ENCODE results near the gene TEK. TPM values are rescaled to one million over a fixed set of nuclear protein-coding genes. Genes with fewer than 3 reads are reported as not detected.

The TEK gene
- total and polyA plus RNA-seq, 5 experiments from 2014 or later = not detected

- Mint-ChIP-seq H3K4me3 (no peak overlapping the region), H3K27ac (no peak overlapping the region), H3K4me1 (no peaks in the 10 kb centered on the region), H3K36me3 (no peaks in the 10 kb centered on the region), H3K27me3 (peaks cover 0 to 7% (median 3%) of the 10 kb centered on the region in 5 donors), H3K9me3 (no peaks in the 10 kb centered on the region)
- no peak for ATAC-seq
- POLR2A ChIA-PET = interaction anchor here (0.7 kb wide), 1 partner anchor 295 kb away, joined by 3 read pairs; no protein-coding TSS in a partner anchor
- no peak for DNase-seq
Measured at GRCh38 chr9:27189426-27189825, 80.4 kb downstream of the TEK start.

DNA sequence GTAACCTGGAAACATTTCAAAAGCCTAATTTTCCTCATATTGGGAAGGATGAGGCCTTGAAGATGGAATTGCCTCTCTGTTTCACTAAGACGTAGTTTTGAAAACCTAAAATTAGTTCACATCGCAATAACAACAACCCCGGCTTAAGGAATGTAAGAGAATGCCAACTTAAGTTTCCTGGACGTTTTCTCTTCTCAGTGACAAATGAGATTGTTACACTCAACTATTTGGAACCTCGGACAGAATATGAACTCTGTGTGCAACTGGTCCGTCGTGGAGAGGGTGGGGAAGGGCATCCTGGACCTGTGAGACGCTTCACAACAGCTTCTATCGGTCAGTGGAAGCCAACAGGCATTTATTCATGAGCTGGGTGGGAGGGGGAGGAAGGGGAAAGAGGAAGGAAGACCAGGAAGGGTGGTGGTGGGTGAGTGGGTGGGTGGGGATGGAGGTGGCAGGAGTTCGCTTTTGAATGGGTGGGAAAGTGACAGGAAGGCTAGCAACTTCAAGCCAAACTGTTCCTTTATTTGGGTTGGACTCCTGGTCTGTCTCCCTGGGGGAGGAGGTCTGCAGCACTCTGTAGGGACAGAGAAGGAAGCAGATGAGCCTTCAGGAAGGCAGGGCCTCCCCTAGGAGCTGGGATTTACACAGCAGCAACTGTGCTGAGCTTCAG, 83.4 kb downstream of the TEK start:
- Mint-ChIP-seq H3K27ac (no peak overlapping the region), H3K27me3 (peaks cover 0 to 6% (median 0%) of the 10 kb centered on the region in 5 donors), H3K9me3 (no peaks in the 10 kb centered on the region), H3K36me3 (no peaks in the 10 kb centered on the region), H3K4me3 (no peak overlapping the region), H3K4me1 (no peaks in the 10 kb centered on the region)
- ATAC-seq = no peak
- DNase-seq = no peak
- POLR2A ChIA-PET = no interaction called here

GRCh38 chr9:27193886-27194285, 84.9 kb downstream of the TEK start:
- Mint-ChIP-seq H3K27me3 (peaks cover 0 to 6% (median 0%) of the 10 kb centered on the region in 5 donors), H3K4me1 (no peaks in the 10 kb centered on the region), H3K9me3 (no peaks in the 10 kb centered on the region), H3K27ac (no peak overlapping the region), H3K4me3 (no peak overlapping the region), H3K36me3 (no peaks in the 10 kb centered on the region)
- POLR2A ChIA-PET = no interaction called here
- no peak for DNase-seq
- no peak for ATAC-seq

DNA sequence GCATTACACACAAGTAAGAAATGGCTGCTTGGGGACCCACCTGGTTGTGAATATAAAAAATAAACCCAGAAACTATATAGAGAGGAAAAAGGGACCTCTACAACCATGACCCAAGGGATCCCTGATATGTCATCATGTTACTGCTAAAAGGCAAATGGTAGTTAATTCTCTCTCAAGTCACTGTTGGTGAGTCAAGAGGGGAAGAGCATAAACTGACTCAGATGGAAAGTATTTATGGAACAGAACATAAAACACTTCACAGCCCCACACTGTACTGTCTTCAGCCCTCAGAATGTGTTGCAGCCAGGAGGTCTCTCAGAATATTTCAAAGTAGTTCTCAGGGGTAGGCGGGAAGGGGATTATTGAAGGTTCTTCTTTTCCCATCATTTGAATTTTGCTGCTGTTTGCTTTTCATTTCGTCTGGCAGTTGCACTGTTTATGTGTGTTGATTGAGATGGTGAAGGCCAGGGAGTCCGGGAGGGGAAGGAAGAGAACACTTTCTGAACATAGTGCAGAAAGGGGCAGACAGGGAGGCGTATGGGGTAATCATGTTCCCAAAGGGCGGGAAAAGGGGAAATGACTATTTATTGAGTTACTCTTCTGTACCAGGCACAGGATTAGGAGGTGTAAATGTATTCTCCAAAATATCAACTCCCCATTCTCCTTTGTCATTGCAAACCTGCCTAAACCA, 85.5 kb downstream of the TEK start:
- Mint-ChIP-seq H3K27me3 (peaks cover 0 to 6% (median 0%) of the 10 kb centered on the region in 5 donors), H3K4me3 (no peak overlapping the region), H3K9me3 (no peaks in the 10 kb centered on the region), H3K27ac (no peak overlapping the region), H3K4me1 (no peaks in the 10 kb centered on the region), H3K36me3 (no peaks in the 10 kb centered on the region)
- POLR2A ChIA-PET = no interaction called here
- DNase-seq (no peak), ATAC-seq (no peak)

DNA sequence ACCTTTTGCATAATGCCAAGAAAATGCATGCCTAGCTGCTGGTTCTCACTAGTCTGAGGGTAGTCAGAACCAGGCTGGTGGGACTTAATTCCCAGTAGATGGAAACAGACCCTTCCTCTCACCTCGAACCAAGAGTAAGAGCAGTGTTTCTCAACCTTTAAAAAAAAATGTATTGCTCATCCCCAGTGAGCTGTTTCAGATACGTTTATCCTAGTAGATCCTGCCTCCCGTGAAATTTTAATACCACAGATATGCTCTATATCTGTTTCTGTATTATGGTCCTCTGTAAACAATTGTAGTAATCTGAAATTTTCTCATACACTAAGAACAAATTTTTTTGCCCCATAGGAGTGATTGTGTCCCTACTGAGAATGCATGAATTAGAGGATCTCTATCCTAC, 86.2 kb downstream of the TEK start:
- POLR2A ChIA-PET = no interaction called here
- DNase-seq (no peak), ATAC-seq (no peak)
- Mint-ChIP-seq H3K4me3 (no peak overlapping the region), H3K27me3 (peaks cover 0 to 9% (median 2%) of the 10 kb centered on the region in 5 donors), H3K4me1 (no peaks in the 10 kb centered on the region), H3K27ac (no peak overlapping the region), H3K36me3 (no peaks in the 10 kb centered on the region), H3K9me3 (no peaks in the 10 kb centered on the region)

DNA sequence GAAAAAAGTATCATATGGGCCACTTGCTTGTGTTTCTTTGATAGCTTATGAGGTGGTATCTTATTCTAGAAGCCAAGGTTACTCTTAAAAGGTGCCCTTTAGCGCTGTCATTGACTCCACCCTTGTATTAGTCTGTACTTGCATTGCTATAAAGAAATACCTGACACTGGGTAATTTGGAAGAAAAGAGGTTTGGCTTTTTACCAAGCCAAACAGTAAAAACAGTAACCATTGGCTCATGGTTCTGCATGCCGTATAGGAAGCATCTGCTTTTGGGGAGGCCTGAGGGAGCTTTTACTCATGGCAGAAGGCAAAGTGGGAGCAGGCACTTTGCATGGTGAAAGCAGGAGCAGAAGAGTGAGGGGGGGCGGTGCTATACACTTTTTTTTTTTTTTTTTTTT, 87.4 kb downstream of the TEK start:
- ATAC-seq = no peak
- H3K27me3 Mint-ChIP-seq = peaks cover 1 to 14% (median 5%) of the 10 kb centered on the region in 5 donors
- POLR2A ChIA-PET = interaction anchor here (0.7 kb wide), 1 partner anchor 83 kb away, joined by 3 read pairs; no protein-coding TSS in a partner anchor
- H3K27ac Mint-ChIP-seq = no peak overlapping the region
- H3K4me3 Mint-ChIP-seq = no peak overlapping the region
- H3K4me1 Mint-ChIP-seq = no peaks in the 10 kb centered on the region
- no peaks in the 10 kb centered on the region for H3K36me3 Mint-ChIP-seq
- no peak for DNase-seq
- no peaks in the 10 kb centered on the region for H3K9me3 Mint-ChIP-seq

DNA sequence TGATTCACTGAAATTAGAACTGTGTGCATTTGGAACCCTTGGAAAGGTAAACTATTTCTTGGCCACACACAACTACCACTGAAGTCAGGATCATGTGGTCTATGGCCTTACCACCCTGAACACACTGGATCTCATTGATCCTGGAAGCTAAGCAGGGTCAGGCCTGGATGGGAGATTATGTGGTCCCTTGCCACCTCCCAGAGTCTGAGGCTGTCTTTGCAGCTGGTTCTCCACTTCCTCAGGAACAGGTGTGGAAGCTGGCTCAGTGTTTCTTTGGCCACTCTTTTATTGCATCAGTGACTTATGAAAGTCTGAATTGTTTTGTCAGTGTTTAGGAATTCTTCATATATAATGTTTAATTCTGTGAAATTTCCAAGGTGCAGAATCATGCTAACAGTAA, 89.2 kb downstream of the TEK start:
- Mint-ChIP-seq H3K36me3 (no peaks in the 10 kb centered on the region), H3K4me3 (no peak overlapping the region), H3K4me1 (no peaks in the 10 kb centered on the region), H3K27ac (no peak overlapping the region), H3K9me3 (no peaks in the 10 kb centered on the region), H3K27me3 (peaks cover 1 to 14% (median 5%) of the 10 kb centered on the region in 5 donors)
- POLR2A ChIA-PET = no interaction called here
- DNase-seq (no peak), ATAC-seq (no peak)

- Mint-ChIP-seq H3K9me3 (no peaks in the 10 kb centered on the region), H3K36me3 (no peaks in the 10 kb centered on the region), H3K4me1 (no peaks in the 10 kb centered on the region), H3K4me3 (no peak overlapping the region), H3K27ac (no peak overlapping the region), H3K27me3 (peaks cover 3 to 14% (median 5%) of the 10 kb centered on the region in 5 donors)
- POLR2A ChIA-PET = no interaction called here
- no peak for ATAC-seq
- no peak for DNase-seq
Measured at GRCh38 chr9:27202056-27202455, 93.0 kb downstream of the TEK start.

DNA sequence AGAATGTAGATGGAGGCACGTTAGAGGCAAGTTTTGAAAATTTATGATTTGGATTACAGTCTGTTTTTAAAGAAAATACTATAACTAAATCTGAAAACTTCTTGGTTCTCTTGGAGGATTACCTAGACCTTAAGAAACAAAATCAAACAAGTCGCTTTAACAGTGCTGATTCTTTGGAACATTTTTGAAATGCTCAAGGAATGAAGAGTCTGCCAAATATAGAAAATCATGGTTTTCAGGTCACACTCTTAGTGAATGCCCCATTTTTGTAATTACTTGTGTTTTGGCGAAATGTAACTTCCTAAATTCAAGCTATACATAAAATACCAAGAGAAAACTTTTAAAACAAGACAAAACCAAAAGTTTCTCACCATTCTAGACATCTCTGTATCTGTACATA, 94.8 kb downstream of the TEK start:
- ATAC-seq (no peak), DNase-seq (no peak)
- POLR2A ChIA-PET = no interaction called here
- H3K27me3 Mint-ChIP-seq = peaks cover 3 to 14% (median 5%) of the 10 kb centered on the region in 5 donors
- H3K4me3 Mint-ChIP-seq = no peak overlapping the region
- no peak overlapping the region for H3K27ac Mint-ChIP-seq
- no peaks in the 10 kb centered on the region for H3K9me3 Mint-ChIP-seq
- no peaks in the 10 kb centered on the region for H3K4me1 Mint-ChIP-seq
- no peaks in the 10 kb centered on the region for H3K36me3 Mint-ChIP-seq

DNA sequence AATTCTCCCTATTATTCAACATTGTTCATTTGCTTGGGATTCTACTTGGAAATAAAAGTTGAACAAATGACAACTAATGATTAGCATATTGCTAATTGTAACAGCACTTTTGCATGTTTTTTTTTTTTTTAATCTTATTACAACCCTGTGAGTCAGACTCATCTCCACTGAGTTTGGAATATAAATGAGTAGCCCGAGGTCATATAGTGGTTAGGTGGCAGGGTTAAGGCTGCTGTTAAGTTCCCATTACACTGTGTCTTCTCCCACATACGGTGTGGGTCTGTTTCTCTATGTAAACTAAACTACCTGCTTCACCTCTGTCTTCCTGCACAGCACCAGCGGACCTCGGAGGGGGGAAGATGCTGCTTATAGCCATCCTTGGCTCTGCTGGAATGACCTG, 95.6 kb downstream of the TEK start:
- Mint-ChIP-seq H3K27ac (no peak overlapping the region), H3K4me1 (no peaks in the 10 kb centered on the region), H3K27me3 (peaks cover 3 to 14% (median 5%) of the 10 kb centered on the region in 5 donors), H3K4me3 (no peak overlapping the region), H3K9me3 (no peaks in the 10 kb centered on the region), H3K36me3 (no peaks in the 10 kb centered on the region)
- DNase-seq = no peak
- ATAC-seq = no peak
- POLR2A ChIA-PET = no interaction called here

GRCh38 chr9:27205198-27205597, 96.2 kb downstream of the TEK start:
- H3K27me3 Mint-ChIP-seq = peaks cover 3 to 8% (median 3%) of the 10 kb centered on the region in 5 donors
- H3K4me3 Mint-ChIP-seq = no peak overlapping the region
- POLR2A ChIA-PET = no interaction called here
- no peaks in the 10 kb centered on the region for H3K36me3 Mint-ChIP-seq
- H3K27ac Mint-ChIP-seq = no peak overlapping the region
- no peak for ATAC-seq
- no peaks in the 10 kb centered on the region for H3K9me3 Mint-ChIP-seq
- no peaks in the 10 kb centered on the region for H3K4me1 Mint-ChIP-seq
- DNase-seq = no peak

DNA sequence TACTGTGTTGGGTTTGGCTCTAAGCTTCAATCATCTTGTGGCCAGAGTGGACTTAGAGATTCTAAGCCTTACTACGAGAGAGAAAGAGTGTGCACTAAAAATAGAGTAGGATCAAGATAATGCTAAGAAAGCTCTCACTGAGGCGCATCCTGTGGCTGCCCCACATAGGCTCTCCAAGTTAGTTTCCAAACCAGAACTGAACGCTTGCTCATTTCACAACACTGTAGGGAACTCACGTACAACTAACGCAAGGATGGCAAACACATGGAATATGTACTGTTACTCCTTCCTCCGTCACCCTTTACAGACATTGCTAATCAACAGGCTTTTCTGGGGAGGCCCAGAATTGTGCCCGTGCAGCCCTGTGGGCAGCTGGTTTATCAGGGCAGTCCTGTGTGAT, 97.0 kb downstream of the TEK start:
- Mint-ChIP-seq H3K36me3 (no peaks in the 10 kb centered on the region), H3K9me3 (no peaks in the 10 kb centered on the region), H3K27ac (no peak overlapping the region), H3K4me3 (no peak overlapping the region), H3K4me1 (no peaks in the 10 kb centered on the region), H3K27me3 (peaks cover 0 to 6% (median under 1%) of the 10 kb centered on the region in 5 donors)
- DNase-seq (no peak), ATAC-seq (no peak)
- POLR2A ChIA-PET = no interaction called here

GRCh38 chr9:27209034-27209433, 100.0 kb downstream of the TEK start:
- ATAC-seq (no peak), DNase-seq (no peak)
- H3K4me1 Mint-ChIP-seq = no peaks in the 10 kb centered on the region
- POLR2A ChIA-PET = no interaction called here
- H3K27me3 Mint-ChIP-seq = peaks cover 0 to 4% (median 0%) of the 10 kb centered on the region in 5 donors
- H3K27ac Mint-ChIP-seq = peak overlapping the region in 1 of 10 donors; percentile 60
- no peaks in the 10 kb centered on the region for H3K36me3 Mint-ChIP-seq
- no peaks in the 10 kb centered on the region for H3K9me3 Mint-ChIP-seq
- no peak overlapping the region for H3K4me3 Mint-ChIP-seq

DNA sequence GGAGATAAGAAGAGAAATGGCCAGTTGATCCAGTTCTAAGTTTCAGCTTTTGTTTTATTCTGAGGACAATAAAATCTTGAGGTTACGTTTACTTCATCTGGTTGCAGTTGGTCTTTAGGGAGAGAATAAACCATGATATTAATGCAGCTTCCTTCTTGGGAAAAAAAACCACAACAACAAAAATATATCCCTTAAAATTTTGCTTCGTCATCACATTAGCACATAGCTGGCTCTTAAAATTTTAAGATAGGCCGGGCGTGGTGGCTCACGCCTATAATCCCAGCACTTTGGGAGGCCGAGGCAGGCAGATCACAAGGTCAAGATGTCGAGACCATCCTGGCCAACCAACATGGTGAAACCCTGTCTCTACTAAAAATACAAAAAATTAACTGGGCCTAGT, 101.6 kb downstream of the TEK start:
- H3K4me3 Mint-ChIP-seq = no peak overlapping the region
- H3K27me3 Mint-ChIP-seq = peaks cover 0 to 11% (median 2%) of the 10 kb centered on the region in 5 donors
- no peak overlapping the region for H3K27ac Mint-ChIP-seq
- H3K36me3 Mint-ChIP-seq = no peaks in the 10 kb centered on the region
- no peaks in the 10 kb centered on the region for H3K4me1 Mint-ChIP-seq
- POLR2A ChIA-PET = no interaction called here
- no peak for DNase-seq
- ATAC-seq = no peak
- no peaks in the 10 kb centered on the region for H3K9me3 Mint-ChIP-seq
